ENCODE measurements around the gene DHPS.

DNA sequence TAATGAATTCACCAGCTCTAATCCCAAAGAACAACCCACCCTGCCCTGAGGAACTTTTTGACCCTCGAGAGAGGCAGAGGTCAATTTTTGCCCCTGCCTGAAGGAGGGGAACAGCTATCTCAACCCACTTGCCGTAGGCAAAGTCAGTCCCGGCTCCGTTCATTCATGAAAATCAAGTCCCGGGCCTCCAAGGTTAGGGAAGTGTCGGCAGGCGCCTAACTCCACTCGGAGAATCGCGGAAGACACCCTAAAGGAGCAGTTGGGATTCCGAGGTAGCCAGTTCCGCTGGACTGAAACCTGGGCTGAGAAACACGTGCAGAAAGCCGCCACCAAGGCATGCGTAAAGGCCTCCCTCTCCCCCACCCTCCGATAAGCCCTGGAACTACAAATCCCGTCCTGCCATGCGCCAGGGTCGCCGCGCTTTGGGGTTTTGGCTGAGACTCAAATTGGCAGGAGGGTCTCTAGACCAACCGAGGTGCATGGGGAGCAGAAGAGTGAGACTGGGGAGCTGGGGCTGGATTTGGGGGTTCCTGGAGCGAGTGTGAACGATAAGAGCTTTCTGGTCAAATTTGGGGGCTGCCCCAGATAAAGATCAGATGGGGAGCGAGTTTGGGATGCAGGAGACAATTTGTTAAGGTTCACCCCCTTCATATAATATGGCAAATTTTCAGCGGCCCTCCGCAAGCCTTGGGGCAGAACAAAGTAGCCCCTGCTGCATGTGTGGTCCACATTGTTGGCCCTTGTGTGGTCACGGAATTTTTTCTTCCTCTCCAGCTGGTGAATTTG, 42.2 kb upstream of the DHPS start, which contains the start of gene TNPO2:
- peak; percentile 35; the same call in 1 of the 2 replicates for TF ChIP-seq ZNF607 (CRISPR knock-in tag; IDR thresholded peaks at IDR 0.05; ENCODE audit: borderline replicate concordance)
- TF ChIP-seq POLR2AphosphoS5 (IDR thresholded peaks at IDR 0.05; ENCODE audit: low read depth, low read length): peak; percentile 72
- peak; percentile 72 to 75 for TF ChIP-seq POLR2A (IDR thresholded peaks at IDR 0.05; ENCODE audit: insufficient read depth in 1 of 2, low read depth in 2 of 2, low read length in 2 of 2)
- TF ChIP-seq ZNF263 (CRISPR knock-in tag; IDR thresholded peaks at IDR 0.05): 0 out of 2 replicates have a peak, but pooled peaks have one; percentile 17
- TF ChIP-seq MED1 (CRISPR knock-in tag; IDR thresholded peaks at IDR 0.05): peak; percentile 51
- TF ChIP-seq ZNF605 (CRISPR knock-in tag; IDR thresholded peaks at IDR 0.05): peak; percentile 63; the same call in 1 of the 2 replicates
- no peak for TF ChIP-seq NFIC (IDR thresholded peaks at IDR 0.05; ENCODE audit: low read length)
- peak; percentile 72 for TF ChIP-seq ERF (CRISPR knock-in tag; IDR thresholded peaks at IDR 0.05)
- TF ChIP-seq CBX1 (IDR thresholded peaks at IDR 0.05; ENCODE audit: low read depth): no peak
- TF ChIP-seq ZNF224 (CRISPR knock-in tag; IDR thresholded peaks at IDR 0.05): no peak; the same call in 1 of the 2 replicates
- no peak for TF ChIP-seq ETV5 (CRISPR knock-in tag; IDR thresholded peaks at IDR 0.05; ENCODE audit: borderline replicate concordance)
